HG03521 (cell line): ENCODE measurements around the gene KRTAP4-11.
"Not testable (repeated sequence)": the region's sequence is repeated elsewhere in the genome, so short reads cannot be mapped to it uniquely, and the experiment has no call there.

Experiments
- ATAC-seq: cut with Tn5 transposase; IDR thresholded peaks from one replicate; pipeline ENCODE4 v1.9.1; 2021; ENCODE audit warnings: mild to moderate bottlenecking, moderate library complexity; ENCODE audit not compliant: unreplicated experiment

Gene KRTAP4-11

DNA sequence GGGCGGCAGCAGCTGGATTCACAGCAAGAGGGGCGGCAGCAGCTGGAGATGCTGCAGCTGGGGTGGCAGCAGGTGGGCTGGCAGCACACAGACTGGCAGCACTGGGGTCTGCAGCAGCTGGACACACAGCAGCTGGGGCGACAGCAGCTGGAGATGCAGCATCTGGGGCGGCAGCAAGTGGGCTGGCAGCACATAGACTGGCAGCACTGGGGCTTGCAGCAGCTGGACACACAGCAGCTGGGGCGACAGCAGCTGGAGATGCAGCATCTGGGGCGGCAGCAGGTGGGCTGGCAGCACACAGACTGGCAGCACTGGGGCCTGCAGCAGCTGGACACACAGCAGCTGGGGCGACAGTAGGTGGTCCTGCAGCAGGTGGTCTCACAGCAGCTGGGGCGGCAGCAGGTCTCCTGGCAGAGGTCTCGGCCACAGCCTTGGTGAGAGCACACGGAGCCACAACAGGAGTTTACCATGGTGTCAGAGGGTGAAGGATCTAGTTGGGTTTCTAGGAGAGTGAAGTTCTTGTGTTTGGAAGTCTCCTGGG is at the start of gene KRTAP4-11:
Gene KRTAP4-11 (minus strand): TSS at position 528 of the 541 bp plus-strand sequence. CDS start 58 bp downstream, at position 470.
- not testable (repeated sequence) for ATAC-seq

- ATAC-seq, result no peak
Observed at GRCh38 chr17:41167561-41167960, 49.4 kb upstream of the KRTAP4-11 start.

DNA sequence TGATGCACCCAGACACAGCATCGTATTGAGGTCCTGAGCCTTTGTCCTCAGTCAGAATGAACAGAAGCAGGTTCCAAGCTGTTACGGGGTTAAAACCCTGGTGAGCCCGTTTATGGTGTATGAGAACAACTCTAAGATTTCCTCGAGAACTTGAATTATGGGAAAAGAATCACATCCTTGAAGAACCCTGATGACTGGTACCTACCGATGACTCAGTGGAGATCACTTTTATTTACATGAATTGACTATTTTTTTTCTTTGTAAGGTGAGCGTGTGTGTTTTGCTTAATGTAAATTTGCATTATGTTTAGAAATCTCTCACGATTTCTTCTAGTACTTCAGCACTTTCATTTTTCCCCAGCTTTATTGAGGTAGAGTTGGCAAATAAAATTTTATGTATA is 45.7 kb upstream of the KRTAP4-11 start:
- ATAC-seq, result no peak

- ATAC-seq, result no peak
Observed at GRCh38 chr17:41160648-41161047, 42.5 kb upstream of the KRTAP4-11 start, which contains the start of gene KRTAP4-4. TSS of gene KRTAP4-4 (minus strand) at chr17:41160748. CDS start at chr17:41160691, 57 bp downstream.

GRCh38 chr17:41160190-41160589 is 42.0 kb upstream of the KRTAP4-11 start:
- not testable (repeated sequence) for ATAC-seq

- no peak for ATAC-seq
Observed at GRCh38 chr17:41153856-41154255, 35.7 kb upstream of the KRTAP4-11 start.

GRCh38 chr17:41151525-41151924 is 33.4 kb upstream of the KRTAP4-11 start:
- ATAC-seq, result no peak

DNA sequence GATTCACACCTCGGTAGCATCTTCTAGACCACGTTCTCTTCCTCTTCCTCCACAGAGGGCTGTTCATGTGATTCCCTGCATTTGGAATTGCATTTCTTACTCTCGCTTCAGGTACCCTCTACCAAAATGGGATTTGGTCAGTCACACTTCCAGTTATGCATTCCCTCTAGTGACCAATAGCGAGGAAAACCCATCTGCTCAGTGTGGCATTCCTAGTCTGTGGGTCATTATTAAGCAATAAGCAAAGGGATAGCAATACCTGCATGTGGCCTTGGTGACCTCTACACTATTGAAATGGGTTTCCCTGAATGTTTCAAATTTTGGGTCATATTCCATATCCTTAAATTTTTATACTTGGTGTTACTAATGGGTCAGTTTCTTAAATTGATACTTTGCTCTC is 31.9 kb upstream of the KRTAP4-11 start:
- ATAC-seq, result no peak

DNA sequence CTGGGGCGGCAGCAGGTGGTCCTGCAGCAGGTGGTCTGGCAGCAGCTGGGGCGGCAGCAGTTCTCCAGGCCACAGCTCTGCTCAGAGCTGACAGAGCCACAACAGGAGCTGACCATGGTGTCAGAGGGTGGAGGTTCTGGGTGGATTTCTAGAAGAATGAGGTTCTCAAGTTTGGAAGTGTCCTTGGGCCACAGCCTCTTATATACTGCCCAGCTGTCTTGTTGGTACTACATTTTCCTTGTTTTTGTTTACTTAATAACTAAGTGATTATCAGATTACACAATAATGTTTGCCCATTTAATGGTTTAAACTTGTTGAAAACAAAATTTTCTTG is 31.4 kb upstream of the KRTAP4-11 start, which contains the start of gene KRTAP4-5:
Gene KRTAP4-5 (minus strand): TSS at position 174 of the 334 bp plus-strand sequence. CDS start 58 bp downstream, at position 116.
- ATAC-seq, result no peak

DNA sequence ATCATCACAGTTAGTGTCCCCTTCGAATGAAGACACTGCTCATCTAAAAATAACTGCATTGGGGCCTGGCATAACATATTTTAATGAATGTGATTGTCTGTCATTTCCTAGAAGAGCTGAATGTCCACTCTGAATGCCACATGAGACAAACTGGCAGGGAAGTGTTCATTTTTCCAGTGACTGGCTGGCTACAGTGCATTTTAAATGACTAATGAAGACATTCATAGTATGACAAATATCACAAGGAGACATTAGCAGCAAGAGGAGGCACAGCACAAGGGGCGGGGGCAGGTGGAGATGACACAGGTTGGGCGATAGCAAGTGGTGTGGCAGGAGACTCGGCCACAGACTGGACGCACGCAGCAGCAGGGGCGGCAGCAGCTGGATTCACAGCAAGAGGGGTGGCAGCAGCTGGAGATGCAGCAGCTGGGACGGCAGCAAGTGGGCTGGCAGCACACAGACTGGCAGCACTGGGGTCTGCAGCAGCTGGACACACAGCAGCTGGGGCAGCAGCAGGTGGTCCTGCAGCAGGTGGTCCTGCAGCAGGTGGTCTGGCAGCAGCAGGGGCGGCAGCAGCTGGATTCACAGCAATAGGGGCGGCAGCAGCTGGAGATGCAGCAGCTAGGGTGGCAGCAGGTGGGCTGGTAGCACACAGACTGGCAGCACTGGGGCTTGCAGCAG is 30.9 kb upstream of the KRTAP4-11 start:
- ATAC-seq, result not testable (repeated sequence)

DNA sequence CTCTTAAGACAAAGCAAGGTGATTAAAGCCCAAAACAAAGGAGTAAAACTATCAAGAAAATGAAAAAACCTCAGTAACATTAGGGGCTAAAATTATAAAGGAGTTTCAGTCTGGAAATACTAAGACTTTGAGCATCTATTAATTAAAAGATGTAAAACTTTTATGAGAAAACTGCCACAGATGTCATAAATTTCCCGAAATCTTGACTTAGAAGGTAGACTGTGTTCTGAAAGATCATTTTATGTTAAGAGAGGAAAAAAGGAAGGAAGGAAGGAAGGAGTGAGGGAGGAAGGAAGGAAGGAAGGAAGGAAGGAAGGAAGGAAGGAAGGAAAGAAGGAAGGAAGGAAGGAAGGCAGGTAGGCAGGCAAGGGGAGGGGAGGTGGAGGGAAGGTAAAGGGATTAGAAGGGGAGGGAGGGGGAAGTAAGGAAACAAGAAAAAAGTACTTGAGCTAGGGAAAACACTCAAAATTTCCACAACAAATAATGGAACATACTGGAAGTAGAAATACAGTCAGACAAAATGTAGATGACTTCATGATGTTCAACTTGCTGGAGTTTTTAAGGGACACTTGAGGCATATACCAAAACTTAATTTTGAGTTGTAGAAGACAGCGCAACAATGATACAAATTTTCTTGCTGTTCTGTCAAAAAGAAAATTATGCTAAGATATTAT is 29.5 kb upstream of the KRTAP4-11 start:
- ATAC-seq, result no peak

GRCh38 chr17:41145261-41145660 is 27.1 kb upstream of the KRTAP4-11 start:
- ATAC-seq, result no peak

- ATAC-seq, result no peak
Observed at GRCh38 chr17:41144846-41145245, 26.7 kb upstream of the KRTAP4-11 start.

DNA sequence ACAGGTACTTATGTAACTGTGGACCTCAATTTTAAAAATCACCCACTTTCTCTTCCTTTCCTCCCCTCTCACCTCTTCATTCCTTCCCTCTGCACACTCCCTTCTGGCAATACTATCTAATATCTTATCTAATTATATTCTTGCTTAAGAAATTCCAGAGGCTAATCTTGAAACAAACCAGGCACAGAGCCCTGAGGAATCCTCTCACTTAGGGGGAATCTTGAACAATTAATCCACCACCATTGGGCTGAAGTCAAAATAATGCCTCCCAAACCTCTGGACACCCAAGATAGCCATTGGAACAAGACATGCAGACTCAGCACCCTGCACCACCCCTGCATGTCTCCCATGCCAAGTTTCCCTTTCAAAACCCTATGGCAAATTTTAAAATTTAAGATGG is 23.2 kb upstream of the KRTAP4-11 start:
- ATAC-seq, result no peak

GRCh38 chr17:41140360-41141131 is 22.4 kb upstream of the KRTAP4-11 start, which contains the start of gene KRTAP4-6:
TSS of gene KRTAP4-6 (minus strand) at chr17:41140544. CDS start at chr17:41140487, 57 bp downstream.
- no peak for ATAC-seq

DNA sequence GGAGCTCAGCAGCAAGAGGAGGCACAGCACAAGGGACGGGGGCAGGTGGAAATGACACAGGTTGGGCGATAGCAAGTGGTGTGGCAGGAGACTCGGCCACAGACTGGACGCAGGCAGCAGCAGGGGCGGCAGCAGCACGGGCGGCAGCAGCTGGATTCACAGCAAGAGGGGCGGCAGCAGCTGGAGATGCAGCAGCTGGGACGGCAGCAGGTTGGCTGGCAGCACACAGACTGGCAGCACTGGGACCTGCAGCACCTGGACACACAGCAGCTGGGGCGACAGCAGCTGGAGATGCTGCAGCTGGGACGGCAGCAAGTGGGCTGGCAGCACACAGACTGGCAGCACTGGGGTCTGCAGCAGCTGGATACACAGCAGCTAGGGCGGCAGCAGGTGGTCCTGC is 21.7 kb upstream of the KRTAP4-11 start:
- ATAC-seq, result not testable (repeated sequence)

- no peak for ATAC-seq
Observed at GRCh38 chr17:41133880-41134735, 15.9 kb upstream of the KRTAP4-11 start.

GRCh38 chr17:41131979-41132378 is 13.8 kb upstream of the KRTAP4-11 start:
- no peak for ATAC-seq

- ATAC-seq, result no peak
Observed at GRCh38 chr17:41127371-41127770, 9.2 kb upstream of the KRTAP4-11 start.

- ATAC-seq, result no peak
Observed at GRCh38 chr17:41126412-41126811, 8.2 kb upstream of the KRTAP4-11 start.
